Activated CD8-positive, alpha-beta memory T cell treated with anti-CD3 and anti-CD28 coated beads, Interleukin-2, amount 50 U/mL, for 1 hour (primary cell): ENCODE results near the gene GLIS1.

Source experiments
- DNase-seq: peaks from one replicate; pipeline ENCODE4 v3.0.0-alpha.2; 2020; ENCODE audit errors: extremely low read depth

GLIS1 gene

GRCh38 chr1:53463961-53464899 lies 274.7 kb downstream of the GLIS1 start:
- no peak for DNase-seq

- DNase-seq, result no peak
Observed at GRCh38 chr1:53462769-53463501, 276.0 kb downstream of the GLIS1 start.

GRCh38 chr1:53462193-53462592 lies 276.8 kb downstream of the GLIS1 start:
- no peak for DNase-seq

GRCh38 chr1:53461323-53462044 lies 277.5 kb downstream of the GLIS1 start:
- no peak for DNase-seq

- no peak for DNase-seq
Observed at GRCh38 chr1:53460666-53461322, 278.2 kb downstream of the GLIS1 start.

- DNase-seq, result no peak
Observed at GRCh38 chr1:53460211-53460634, 278.7 kb downstream of the GLIS1 start.

GRCh38 chr1:53459321-53460175 lies 279.4 kb downstream of the GLIS1 start, which contains the start of gene DMRTB1:
TSS of gene DMRTB1 (plus strand) at chr1:53459399. CDS start at chr1:53459454, 55 bp downstream.
- no peak for DNase-seq

- DNase-seq, result no peak
Observed at GRCh38 chr1:53458634-53459033, 280.3 kb downstream of the GLIS1 start.
